Measurements from ENCODE around the gene LCP2. TPM values are rescaled to one million over a fixed set of nuclear protein-coding genes. Genes with fewer than 3 reads are reported as not detected.

Gene LCP2
- total and polyA plus RNA-seq, 3 experiments from 2014 or later: 219 to 288 (median 224) TPM

DNA sequence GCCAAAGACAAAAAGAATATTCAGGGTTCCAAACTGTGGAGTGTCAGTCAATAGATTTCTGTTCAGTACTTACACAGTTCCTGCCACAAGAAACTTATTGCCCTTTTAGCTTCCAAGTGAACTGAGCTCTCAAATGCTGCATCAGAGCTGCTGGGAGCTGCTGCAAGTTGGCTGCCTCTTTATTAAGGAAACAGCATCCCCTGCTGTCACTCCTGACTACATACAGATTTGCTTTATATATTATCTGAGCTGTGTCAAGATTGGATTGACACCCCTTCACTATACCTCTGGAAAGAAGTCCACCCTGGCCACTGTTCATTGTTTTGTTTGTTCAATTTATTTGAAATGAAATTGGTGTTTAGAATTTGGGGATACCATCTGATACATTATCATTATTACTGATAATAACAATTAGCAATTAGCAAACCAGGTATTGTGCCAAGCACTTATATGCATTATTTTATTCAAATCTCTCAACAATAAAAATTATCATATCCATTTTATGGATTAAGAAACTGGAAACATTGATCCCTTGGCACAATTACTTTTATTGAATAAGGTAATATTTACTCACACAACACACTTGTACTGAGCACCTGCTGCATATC, 81.2 kb downstream of the LCP2 start:
- H3K36me3 Mint-ChIP-seq: peaks cover 0 to 2% (median 0%) of the 10 kb centered on the region in 3 donors
- H3K4me3 Mint-ChIP-seq: no peak overlapping the region
- Histone ChIP-seq H3K27ac (ENCODE audit: low read depth, low read length) (no peak overlapping the region), H3K9me3 (ENCODE audit: low read length) (no peaks in the 10 kb centered on the region), H3K4me3 (ENCODE audit: low read length) (no peak overlapping the region), H3K27me3 (ENCODE audit: insufficient read depth, low read length, poor library complexity, severe bottlenecking) (no peaks in the 10 kb centered on the region), H3K4me1 (ENCODE audit: insufficient read depth, low read length) (no peaks in the 10 kb centered on the region), H3K36me3 (ENCODE audit: insufficient read depth, low read length) (no peaks in the 10 kb centered on the region)
- DNase-seq: peak in 1 of 5 donors; percentile 8
- POLR2A ChIA-PET: no interaction called here
- H3K9me3 Mint-ChIP-seq: no peaks in the 10 kb centered on the region
- no peaks in the 10 kb centered on the region for H3K4me1 Mint-ChIP-seq
- CTCF ChIA-PET: no interaction called here
- no peak overlapping the region for H3K27ac Mint-ChIP-seq
- peaks cover 7 to 22% of the 10 kb centered on the region in 2 donors for H3K27me3 Mint-ChIP-seq

DNA sequence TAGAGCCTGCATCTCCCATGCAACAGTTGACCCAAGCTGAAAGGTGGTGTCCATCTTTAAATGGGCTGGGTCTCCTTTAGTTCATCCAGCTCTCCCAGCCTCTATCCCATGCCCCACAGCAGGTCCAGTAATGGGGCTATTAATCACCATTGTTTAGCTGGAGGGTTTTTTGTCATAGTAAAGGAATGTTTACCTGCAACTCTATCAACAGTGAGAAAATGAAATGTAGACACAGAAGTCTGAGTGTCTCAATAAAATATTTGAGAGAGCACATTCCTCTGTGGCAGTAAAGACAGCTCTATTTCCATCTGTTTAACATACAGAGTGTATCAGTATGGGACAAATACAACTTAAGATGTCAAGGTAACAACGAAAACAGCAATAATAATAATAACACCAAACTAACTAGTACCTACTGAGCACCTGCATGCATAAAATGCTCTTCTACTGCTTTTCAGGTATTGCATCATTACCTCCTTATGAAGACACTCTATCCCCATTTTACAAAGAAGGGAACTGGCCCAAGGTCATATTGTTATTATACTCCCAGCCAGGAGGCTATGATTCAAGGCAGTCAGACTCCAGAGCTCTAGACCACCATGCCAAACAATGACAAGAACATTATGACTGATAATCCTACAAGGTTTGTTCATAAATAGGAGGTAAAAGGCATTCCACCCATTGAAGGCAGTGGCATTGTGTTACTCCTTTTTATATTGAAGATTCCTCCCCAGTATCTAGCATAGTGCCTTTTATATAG, 85.8 kb downstream of the LCP2 start:
- peaks cover 0 to 8% (median 0%) of the 10 kb centered on the region in 5 donors for H3K9me3 Mint-ChIP-seq
- POLR2A ChIA-PET: no interaction called here
- H3K4me3 Mint-ChIP-seq: no peak overlapping the region
- Histone ChIP-seq H3K27me3 (ENCODE audit: insufficient read depth, low read length, poor library complexity, severe bottlenecking) (no peaks in the 10 kb centered on the region), H3K27ac (ENCODE audit: low read depth, low read length) (no peak overlapping the region), H3K9me3 (ENCODE audit: low read length) (no peaks in the 10 kb centered on the region), H3K36me3 (ENCODE audit: insufficient read depth, low read length) (no peaks in the 10 kb centered on the region), H3K4me3 (ENCODE audit: low read length) (no peak overlapping the region), H3K4me1 (ENCODE audit: insufficient read depth, low read length) (no peaks in the 10 kb centered on the region)
- no peak overlapping the region for H3K27ac Mint-ChIP-seq
- H3K4me1 Mint-ChIP-seq: no peaks in the 10 kb centered on the region
- CTCF ChIA-PET: interaction anchor here (0.8 to 1.7 kb wide), 4 partner anchors 9 to 127 kb away, joined by 3 to 4 read pairs (median 4); no protein-coding TSS in a partner anchor
- H3K36me3 Mint-ChIP-seq: no peaks in the 10 kb centered on the region
- DNase-seq: no peak
- peaks cover 10 to 53% of the 10 kb centered on the region in 2 donors for H3K27me3 Mint-ChIP-seq

DNA sequence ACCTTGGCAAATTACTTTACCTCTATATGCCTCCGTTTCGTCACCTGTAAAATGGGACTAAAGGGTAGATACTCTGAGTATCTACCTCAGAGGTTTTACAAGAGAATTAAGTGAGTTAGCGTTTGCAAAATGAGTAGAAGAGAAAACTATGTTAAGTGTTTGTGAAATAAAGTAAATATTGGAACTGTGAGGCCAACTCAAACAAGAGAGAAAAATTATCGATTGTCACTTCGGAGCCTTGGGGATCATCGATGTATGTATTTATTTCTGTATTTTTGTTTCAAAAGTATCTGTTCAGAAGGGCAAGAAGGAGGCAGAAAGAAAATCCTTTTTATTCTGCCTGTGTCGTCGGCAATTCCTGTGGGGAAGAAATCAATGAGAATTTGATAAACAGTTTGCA, 90.6 kb downstream of the LCP2 start:
- no peak overlapping the region for H3K4me3 Mint-ChIP-seq
- Histone ChIP-seq H3K4me3 (ENCODE audit: low read length) (no peak overlapping the region), H3K27ac (ENCODE audit: low read depth, low read length) (no peak overlapping the region), H3K4me1 (ENCODE audit: insufficient read depth, low read length) (no peaks in the 10 kb centered on the region), H3K9me3 (ENCODE audit: low read length) (no peaks in the 10 kb centered on the region), H3K36me3 (ENCODE audit: insufficient read depth, low read length) (no peaks in the 10 kb centered on the region), H3K27me3 (ENCODE audit: insufficient read depth, low read length, poor library complexity, severe bottlenecking) (no peaks in the 10 kb centered on the region)
- DNase-seq: no peak
- ChIA-PET CTCF (interaction anchor here (1.1 kb wide), 1 partner anchor 234 kb away, joined by 3 read pairs; no protein-coding TSS in a partner anchor), POLR2A (no interaction called here)
- H3K4me1 Mint-ChIP-seq: no peaks in the 10 kb centered on the region
- peaks cover 0 to 8% (median 0%) of the 10 kb centered on the region in 5 donors for H3K9me3 Mint-ChIP-seq
- no peaks in the 10 kb centered on the region for H3K36me3 Mint-ChIP-seq
- H3K27me3 Mint-ChIP-seq: peaks cover 10 to 73% of the 10 kb centered on the region in 2 donors
- H3K27ac Mint-ChIP-seq: no peak overlapping the region

DNA sequence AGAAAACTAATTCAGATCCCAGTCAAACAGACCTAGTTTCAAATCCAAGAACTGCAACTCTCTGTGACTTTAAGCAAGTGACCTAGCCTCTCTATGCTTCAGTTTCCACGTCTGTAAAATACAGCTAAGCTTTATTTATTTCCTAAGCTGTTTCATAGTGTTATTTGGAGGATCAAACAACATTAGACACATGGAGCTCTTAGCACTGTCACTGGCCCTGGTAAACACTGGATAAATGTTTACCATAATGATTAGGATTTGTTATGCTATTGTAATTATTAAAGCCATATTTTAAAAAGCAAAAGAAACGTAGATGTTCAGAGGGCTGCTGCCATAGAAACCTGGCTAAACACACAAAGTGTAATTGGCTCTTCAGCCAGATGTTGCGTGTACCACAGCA, 91.4 kb downstream of the LCP2 start:
- Mint-ChIP-seq H3K4me3 (no peak overlapping the region), H3K27ac (no peak overlapping the region), H3K9me3 (peaks cover 0 to 8% (median 0%) of the 10 kb centered on the region in 5 donors), H3K36me3 (no peaks in the 10 kb centered on the region), H3K27me3 (peaks cover 10 to 70% of the 10 kb centered on the region in 2 donors), H3K4me1 (no peaks in the 10 kb centered on the region)
- Histone ChIP-seq H3K4me1 (ENCODE audit: insufficient read depth, low read length) (no peaks in the 10 kb centered on the region), H3K9me3 (ENCODE audit: low read length) (no peaks in the 10 kb centered on the region), H3K4me3 (ENCODE audit: low read length) (no peak overlapping the region), H3K27ac (ENCODE audit: low read depth, low read length) (no peak overlapping the region), H3K27me3 (ENCODE audit: insufficient read depth, low read length, poor library complexity, severe bottlenecking) (no peaks in the 10 kb centered on the region), H3K36me3 (ENCODE audit: insufficient read depth, low read length) (no peaks in the 10 kb centered on the region)
- POLR2A ChIA-PET: no interaction called here
- CTCF ChIA-PET: interaction anchor here (1.0 kb wide), 1 partner anchor 10 kb away, joined by 3 read pairs; no protein-coding TSS in a partner anchor
- no peak for DNase-seq

DNA sequence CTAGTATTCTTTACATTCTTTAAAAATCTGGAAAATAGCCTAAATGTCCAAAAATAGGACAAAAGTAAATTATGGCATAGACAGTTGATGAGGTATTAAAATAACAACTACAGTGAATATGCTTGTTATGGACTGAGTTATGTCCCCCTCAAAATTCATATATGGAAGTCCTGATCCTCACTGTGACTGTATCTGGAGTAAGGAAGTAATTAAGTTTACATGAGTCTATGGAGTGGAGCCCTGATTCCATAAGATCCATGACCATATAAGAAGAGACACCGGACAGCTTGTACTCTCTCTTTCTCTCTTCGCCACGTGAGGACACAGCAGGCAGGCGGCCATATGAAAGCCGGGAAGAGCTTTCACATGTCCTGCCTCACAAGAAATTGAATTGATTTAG, 93.4 kb downstream of the LCP2 start:
- H3K36me3 Mint-ChIP-seq: no peaks in the 10 kb centered on the region
- CTCF ChIA-PET: no interaction called here
- peaks cover 4 to 58% of the 10 kb centered on the region in 2 donors for H3K27me3 Mint-ChIP-seq

DNA sequence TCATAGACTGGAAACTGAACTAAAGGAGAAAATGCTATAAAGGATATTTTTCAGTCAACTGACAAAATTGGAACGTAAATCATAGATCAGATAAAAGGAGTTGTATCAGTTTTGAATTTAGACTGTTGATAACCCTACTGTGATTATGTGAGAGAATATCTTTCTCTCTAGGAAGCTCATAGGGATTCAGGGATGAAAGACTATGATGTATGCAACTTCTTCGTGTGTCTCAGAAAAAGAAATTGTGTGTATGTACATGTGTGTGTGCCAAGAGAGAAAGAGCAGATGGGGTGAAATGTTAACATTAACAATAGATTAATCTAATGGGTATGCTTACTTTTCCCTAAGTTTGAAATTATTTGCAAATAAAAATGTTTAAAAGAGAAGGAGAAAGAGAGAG, 95.5 kb downstream of the LCP2 start:
- Mint-ChIP-seq H3K27ac (no peak overlapping the region), H3K4me3 (no peak overlapping the region), H3K27me3 (peaks cover 4 to 52% of the 10 kb centered on the region in 2 donors), H3K4me1 (no peaks in the 10 kb centered on the region), H3K9me3 (no peaks in the 10 kb centered on the region), H3K36me3 (no peaks in the 10 kb centered on the region)
- no peaks in the 10 kb centered on the region for H3K4me1 ChIP-seq (ENCODE audit: insufficient read depth, low read length)
- no peaks in the 10 kb centered on the region for H3K9me3 ChIP-seq (ENCODE audit: low read length)
- H3K4me3 ChIP-seq (ENCODE audit: low read length): no peak overlapping the region
- H3K36me3 ChIP-seq (ENCODE audit: insufficient read depth, low read length): no peaks in the 10 kb centered on the region
- no peak overlapping the region for H3K27ac ChIP-seq (ENCODE audit: low read depth, low read length)
- CTCF ChIA-PET: no interaction called here
- POLR2A ChIA-PET: no interaction called here
- DNase-seq: no peak
- H3K27me3 ChIP-seq (ENCODE audit: insufficient read depth, low read length, poor library complexity, severe bottlenecking): no peaks in the 10 kb centered on the region

More for the DNA sequence above, 93.4 kb downstream of the LCP2 start:
- Mint-ChIP-seq H3K4me1 (no peaks in the 10 kb centered on the region), H3K9me3 (no peaks in the 10 kb centered on the region), H3K4me3 (no peak overlapping the region), H3K27ac (no peak overlapping the region)
- Histone ChIP-seq H3K4me3 (ENCODE audit: low read length) (no peak overlapping the region), H3K27me3 (ENCODE audit: insufficient read depth, low read length, poor library complexity, severe bottlenecking) (no peaks in the 10 kb centered on the region), H3K9me3 (ENCODE audit: low read length) (no peaks in the 10 kb centered on the region), H3K4me1 (ENCODE audit: insufficient read depth, low read length) (no peaks in the 10 kb centered on the region), H3K27ac (ENCODE audit: low read depth, low read length) (no peak overlapping the region), H3K36me3 (ENCODE audit: insufficient read depth, low read length) (no peaks in the 10 kb centered on the region)
- POLR2A ChIA-PET: no interaction called here
- DNase-seq: no peak

DNA sequence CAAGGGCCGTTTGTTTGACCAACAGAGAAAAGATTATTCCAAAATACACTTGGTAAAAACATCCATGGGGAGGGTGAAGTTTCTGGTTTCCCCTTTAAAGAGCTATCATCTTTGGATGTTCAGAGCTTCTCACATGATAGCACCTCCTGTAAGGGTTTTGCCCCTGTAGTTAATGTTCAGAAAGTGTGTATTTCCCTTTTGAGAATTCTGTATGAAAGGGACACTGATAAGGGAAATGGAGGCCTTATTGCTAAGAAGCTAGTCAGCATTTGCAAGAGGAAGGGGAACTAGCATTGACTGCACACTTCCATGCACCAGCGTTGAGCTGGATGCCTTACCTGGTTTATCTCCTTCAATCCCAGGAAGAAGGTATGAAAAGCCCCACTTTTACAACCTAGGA, 96.3 kb downstream of the LCP2 start:
- H3K36me3 ChIP-seq (ENCODE audit: insufficient read depth, low read length): no peaks in the 10 kb centered on the region
- no peaks in the 10 kb centered on the region for H3K4me1 ChIP-seq (ENCODE audit: insufficient read depth, low read length)
- CTCF ChIA-PET: no interaction called here
- no peak for DNase-seq
- Mint-ChIP-seq H3K36me3 (no peaks in the 10 kb centered on the region), H3K27me3 (peaks cover 4 to 46% of the 10 kb centered on the region in 2 donors), H3K27ac (no peak overlapping the region), H3K4me1 (no peaks in the 10 kb centered on the region), H3K9me3 (no peaks in the 10 kb centered on the region), H3K4me3 (no peak overlapping the region)
- H3K27ac ChIP-seq (ENCODE audit: low read depth, low read length): no peak overlapping the region
- POLR2A ChIA-PET: no interaction called here
- no peaks in the 10 kb centered on the region for H3K27me3 ChIP-seq (ENCODE audit: insufficient read depth, low read length, poor library complexity, severe bottlenecking)
- H3K4me3 ChIP-seq (ENCODE audit: low read length): no peak overlapping the region
- H3K9me3 ChIP-seq (ENCODE audit: low read length): no peaks in the 10 kb centered on the region

DNA sequence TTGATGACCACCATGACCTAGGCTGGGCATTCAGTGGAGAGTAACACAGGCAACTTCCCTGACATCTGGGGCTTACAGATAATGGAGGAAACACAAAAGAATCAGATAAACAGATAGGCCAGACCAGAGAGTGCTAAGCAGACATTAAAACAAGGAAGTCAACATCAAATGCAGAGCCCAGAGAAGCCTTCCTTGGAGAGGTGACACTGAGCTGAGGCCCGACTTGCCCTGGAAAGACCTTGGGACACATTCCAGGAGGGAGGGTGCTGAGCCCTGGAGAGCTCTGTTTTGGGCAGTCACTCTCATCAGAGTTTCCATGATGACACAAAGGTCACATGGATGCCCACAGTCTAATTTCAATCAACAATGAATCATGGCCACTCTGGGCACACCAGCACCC, 96.7 kb downstream of the LCP2 start:
- DNase-seq: no peak
- no peaks in the 10 kb centered on the region for H3K4me1 ChIP-seq (ENCODE audit: insufficient read depth, low read length)
- Mint-ChIP-seq H3K4me3 (no peak overlapping the region), H3K36me3 (no peaks in the 10 kb centered on the region), H3K4me1 (no peaks in the 10 kb centered on the region), H3K27ac (no peak overlapping the region), H3K9me3 (no peaks in the 10 kb centered on the region), H3K27me3 (peaks cover 4 to 43% of the 10 kb centered on the region in 2 donors)
- no peaks in the 10 kb centered on the region for H3K9me3 ChIP-seq (ENCODE audit: low read length)
- H3K4me3 ChIP-seq (ENCODE audit: low read length): no peak overlapping the region
- ChIA-PET CTCF (no interaction called here), POLR2A (interaction anchor here (0.7 kb wide), 1 partner anchor 155 kb away, joined by 3 read pairs; no protein-coding TSS in a partner anchor)
- H3K36me3 ChIP-seq (ENCODE audit: insufficient read depth, low read length): no peaks in the 10 kb centered on the region
- H3K27me3 ChIP-seq (ENCODE audit: insufficient read depth, low read length, poor library complexity, severe bottlenecking): no peaks in the 10 kb centered on the region
- H3K27ac ChIP-seq (ENCODE audit: low read depth, low read length): no peak overlapping the region

Measured in CD8-positive, alpha-beta memory T cell (primary cell).